HG02623 (cell line): ENCODE measurements around the gene SLC52A1.
"Not testable (repeated sequence)": the region's sequence is repeated elsewhere in the genome, so short reads cannot be mapped to it uniquely, and the experiment has no call there.

Experiments
- ATAC-seq: cut with Tn5 transposase; IDR thresholded peaks from one replicate; pipeline ENCODE4 v1.9.1; 2021; ENCODE audit warnings: moderate library complexity; ENCODE audit not compliant: unreplicated experiment

SLC52A1 gene

DNA sequence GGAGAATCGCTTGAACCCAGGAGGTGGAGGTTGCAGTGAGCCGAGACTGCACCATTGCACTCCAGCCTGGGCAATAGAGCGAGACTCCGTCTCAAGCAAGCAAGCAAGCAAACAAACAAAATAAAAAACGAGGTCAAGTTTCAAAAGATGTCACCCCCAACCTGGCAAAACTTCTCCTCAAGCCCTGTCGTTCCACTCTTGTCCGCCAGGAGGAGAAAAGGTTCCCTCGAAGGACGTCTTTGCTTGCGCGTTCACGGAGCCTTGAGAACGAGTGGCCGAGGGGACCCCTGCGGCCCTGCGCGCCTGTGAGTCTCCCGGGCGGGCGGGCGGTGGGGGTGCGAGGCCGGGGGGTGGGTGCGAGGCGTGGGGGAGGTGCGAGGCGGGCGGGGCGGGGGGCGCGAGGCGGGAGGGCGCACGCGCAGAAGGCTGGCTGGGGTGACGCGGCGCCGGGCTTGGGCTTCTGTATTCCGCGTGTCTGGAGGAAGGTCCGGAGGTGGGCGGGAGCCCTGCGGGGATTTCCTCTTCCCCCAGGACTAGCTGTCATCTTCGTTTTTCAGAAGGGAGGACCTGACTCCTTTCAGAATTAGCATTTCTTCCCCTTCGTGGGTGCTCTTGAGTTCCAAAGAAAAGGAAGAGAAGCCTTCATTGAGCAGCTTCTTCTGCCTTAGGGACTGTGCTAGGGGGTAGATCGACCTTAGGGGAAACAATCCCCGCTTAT lies 3.7 kb downstream of the SLC52A1 start:
- ATAC-seq = no peak

- not testable (repeated sequence) for ATAC-seq
Observed at GRCh38 chr17:5030168-5030567, 5.1 kb downstream of the SLC52A1 start.

DNA sequence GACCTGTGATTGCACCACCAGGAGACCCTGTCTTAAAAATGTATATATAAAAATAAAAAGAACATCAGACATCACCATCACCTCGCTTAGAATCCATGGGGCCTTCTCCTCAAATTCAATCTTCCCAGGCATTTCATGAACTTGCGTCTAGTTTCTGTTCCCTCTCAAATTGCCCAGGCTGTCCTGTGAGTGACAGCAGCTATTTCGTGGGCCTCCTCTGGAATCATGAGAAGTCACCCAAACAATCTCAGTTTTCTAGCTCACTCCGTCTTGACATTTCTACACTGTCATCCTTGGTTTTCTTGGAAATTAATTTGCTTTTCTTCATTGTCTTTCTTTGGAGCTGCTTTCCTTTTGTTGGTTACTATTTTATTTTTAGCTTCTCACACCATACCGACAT lies 7.3 kb downstream of the SLC52A1 start:
- no peak for ATAC-seq

DNA sequence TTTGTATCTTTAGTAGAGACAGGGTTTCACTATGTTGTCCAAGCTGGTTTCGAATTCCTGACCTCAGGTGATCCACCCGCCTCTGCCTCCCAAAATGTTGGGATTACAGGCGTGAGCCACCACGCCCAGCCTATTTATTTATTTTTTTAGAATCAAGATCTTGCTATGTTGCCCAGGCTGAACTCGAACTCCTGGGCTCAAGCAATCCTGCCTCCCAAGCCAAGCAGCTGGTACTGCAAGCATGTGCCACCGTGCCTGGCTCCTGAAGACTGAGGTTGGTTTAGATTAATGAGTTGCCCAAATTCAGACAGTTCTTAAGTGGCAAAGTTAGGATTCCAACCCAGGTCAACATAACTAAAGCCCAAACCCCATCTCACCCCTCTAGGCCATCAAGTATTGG lies 7.9 kb downstream of the SLC52A1 start:
- ATAC-seq = no peak

DNA sequence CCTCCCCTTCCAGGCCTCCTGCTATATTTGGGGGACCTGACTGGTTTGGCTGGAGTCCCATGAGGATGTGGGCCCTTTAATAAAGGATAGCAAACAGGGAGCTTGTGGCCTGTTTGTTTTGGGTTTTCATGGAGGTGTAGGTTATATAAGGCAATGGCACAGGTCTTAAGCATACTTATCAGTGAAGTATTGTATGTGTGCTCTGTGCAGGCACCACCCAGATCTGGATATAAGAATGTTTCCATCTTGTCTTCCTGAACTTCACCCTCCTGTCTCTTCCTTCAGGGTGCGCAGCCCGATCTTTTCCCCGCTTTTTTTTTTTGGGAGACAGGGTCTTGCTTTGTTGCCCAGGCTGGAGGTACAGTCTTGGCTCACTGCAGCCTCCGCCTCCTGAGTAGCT lies 10.6 kb downstream of the SLC52A1 start:
- no peak for ATAC-seq

DNA sequence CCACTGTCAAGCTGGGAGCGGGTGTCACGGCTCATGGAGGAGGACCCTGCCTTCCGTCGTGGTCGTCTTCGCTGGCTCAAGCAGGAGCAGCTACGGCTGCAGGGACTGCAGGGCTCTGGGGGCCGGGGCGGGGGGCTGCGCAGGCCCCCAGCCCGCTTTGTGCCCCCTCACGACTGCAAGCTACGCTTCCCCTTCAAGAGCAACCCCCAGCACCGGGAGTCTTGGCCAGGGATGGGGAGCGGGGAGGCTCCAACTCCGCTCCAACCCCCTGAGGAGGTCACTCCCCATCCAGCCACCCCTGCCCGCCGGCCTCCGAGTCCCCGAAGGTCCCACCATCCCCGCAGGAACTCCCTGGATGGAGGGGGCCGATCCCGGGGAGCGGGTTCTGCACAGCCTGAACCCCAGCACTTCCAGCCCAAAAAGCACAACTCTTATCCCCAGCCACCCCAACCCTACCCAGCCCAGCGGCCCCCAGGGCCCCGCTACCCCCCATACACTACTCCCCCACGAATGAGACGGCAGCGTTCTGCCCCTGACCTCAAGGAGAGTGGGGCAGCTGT lies 11.6 kb downstream of the SLC52A1 start:
- no peak for ATAC-seq

- no peak for ATAC-seq
Observed at GRCh38 chr17:5022171-5022711, 13.0 kb downstream of the SLC52A1 start.

- ATAC-seq = no peak
Observed at GRCh38 chr17:5020502-5021023, 14.7 kb downstream of the SLC52A1 start.

GRCh38 chr17:5019475-5019956 lies 15.7 kb downstream of the SLC52A1 start:
- ATAC-seq = no peak

GRCh38 chr17:5014357-5014756 lies 20.9 kb downstream of the SLC52A1 start:
- ATAC-seq = no peak

GRCh38 chr17:5011928-5012327 lies 23.3 kb downstream of the SLC52A1 start:
- no peak for ATAC-seq

- no peak for ATAC-seq
Observed at GRCh38 chr17:5003214-5003867, 31.9 kb downstream of the SLC52A1 start.

DNA sequence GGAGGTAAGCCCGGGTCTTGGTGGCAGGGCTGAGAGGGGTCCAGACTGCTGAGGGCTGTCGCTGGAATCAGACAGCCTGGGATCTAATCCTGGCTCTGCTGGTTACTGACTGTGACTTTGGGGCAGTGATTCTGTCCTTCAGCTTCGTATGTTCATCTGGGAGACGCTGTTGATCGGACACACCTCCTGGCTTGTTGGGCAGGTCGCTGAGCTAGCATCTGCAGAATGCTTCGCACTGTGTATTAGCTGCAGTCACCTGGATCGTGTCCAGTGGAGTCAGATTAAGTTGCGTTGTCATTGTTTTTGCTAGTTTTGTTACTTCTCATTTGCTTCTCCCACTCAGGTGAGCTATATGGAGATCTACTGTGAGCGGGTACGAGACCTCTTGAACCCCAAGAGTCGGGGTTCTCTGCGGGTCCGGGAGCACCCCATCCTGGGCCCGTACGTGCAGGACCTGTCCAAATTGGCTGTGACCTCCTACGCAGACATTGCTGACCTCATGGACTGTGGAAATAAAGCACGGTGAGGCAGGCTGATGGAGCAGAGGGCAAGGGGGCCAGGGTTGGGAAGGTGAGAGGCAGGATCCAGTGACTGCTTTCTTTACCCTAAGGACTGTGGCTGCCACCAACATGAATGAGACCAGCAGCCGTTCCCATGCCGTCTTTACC lies 33.0 kb downstream of the SLC52A1 start:
- ATAC-seq = no peak

DNA sequence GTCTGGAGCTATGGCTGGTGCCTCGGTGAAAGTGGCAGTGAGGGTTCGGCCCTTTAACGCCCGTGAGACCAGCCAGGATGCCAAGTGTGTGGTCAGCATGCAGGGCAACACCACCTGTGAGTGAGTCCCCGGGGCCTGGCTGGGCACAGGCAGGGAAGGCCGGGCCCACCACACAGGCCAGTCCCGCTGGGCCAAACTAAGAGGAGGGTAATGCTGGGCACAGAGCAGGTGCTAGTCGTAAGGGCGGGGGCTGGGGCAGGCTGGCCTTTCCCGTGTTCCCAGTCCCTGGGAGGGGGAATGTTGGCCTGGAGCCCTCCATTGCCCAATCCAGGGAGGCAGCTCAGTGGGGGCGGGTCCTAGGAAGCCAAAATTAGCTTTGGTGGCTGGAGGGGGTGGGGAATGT lies 35.0 kb downstream of the SLC52A1 start:
- no peak for ATAC-seq

DNA sequence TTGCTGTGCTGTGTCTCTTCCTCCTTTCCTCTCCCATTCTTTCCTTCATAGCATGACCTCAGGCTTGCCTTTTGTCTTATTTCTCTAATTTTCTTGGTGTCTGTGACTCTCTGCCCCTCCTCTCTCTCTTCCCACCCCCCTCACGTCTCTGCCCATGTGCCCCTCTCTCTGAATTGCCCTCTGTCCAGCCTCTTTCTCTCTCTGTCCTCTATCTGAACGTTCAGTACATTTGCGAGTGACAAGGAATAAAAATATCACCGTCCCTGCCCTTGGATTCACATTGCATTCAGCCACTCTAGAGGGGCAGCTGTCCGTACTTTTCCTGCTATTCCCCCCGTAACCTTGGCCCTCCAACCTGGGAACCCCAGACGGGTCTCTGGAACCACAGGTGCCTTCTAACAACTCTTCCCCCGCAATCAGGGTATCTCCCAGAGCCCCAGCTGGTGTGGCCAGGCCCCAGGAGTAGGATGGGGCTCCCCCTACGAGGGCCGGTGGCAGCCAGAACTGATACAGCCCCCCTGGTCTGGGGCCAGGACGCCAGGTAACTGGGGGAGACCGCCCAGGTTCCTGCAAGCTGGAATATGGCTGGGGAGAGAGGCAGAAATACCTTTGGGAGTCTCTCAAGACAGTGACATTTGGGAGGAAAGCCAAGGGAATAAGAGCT lies 35.7 kb downstream of the SLC52A1 start:
- ATAC-seq = no peak

GRCh38 chr17:4998732-4999429 lies 36.3 kb downstream of the SLC52A1 start:
- no peak for ATAC-seq

GRCh38 chr17:4998027-4998731 lies 37.0 kb downstream of the SLC52A1 start:
- peak; percentile 14 for ATAC-seq

- peak; percentile 78 for ATAC-seq
Observed at GRCh38 chr17:4997302-4998026, 37.8 kb downstream of the SLC52A1 start, which contains the start of the genes INCA1 and KIF1C. TSS of gene INCA1 (minus strand) at chr17:4997522. CDS start at chr17:4994437, 3,085 bp downstream. TSS of gene KIF1C (plus strand) at chr17:4997950. CDS start at chr17:5000247, 2,297 bp downstream.
